Esophagus muscularis mucosa (tissue), 4 donors: Measurements from ENCODE around the gene RCE1. TPM values are rescaled to one million over a fixed set of nuclear protein-coding genes. Genes with fewer than 3 reads are reported as not detected.

Experiments
- DNase-seq: peaks from one replicate; pipeline ENCODE4 v3.0.0-alpha.2; 2017; ENCODE audit errors: extremely low spot score
- H3K27ac ChIP-seq, 4 donors: fragments of 200-600 bp; sonication (generic); replicated peaks in 1 of 4; 1 replicate in 3 of 4; 2 replicates in 1 of 4; pipeline ENCODE4 v1.5.1; 2016 to 2019; ENCODE audit warnings: mild to moderate bottlenecking in 1 of 4
- H3K27me3 ChIP-seq, 4 donors: fragments of 200-600 bp; sonication (generic); one replicate each; pipeline versions ENCODE4 v1.5.1 to v1.6.0; 2016 to 2019
- H3K36me3 ChIP-seq, 4 donors: fragments of 200-600 bp; sonication (generic); one replicate each; pipeline ENCODE4 v1.5.1; 2016 to 2019
- H3K4me1 ChIP-seq, 4 donors: fragments of 200-600 bp; sonication (generic); one replicate each; pipeline ENCODE4 v1.5.1; 2016 to 2019
- H3K4me3 ChIP-seq, 4 donors: fragments of 200-600 bp; sonication (generic); 1 replicate in 2 of 4; 2 replicates in 2 of 4; pipeline ENCODE4 v1.5.1; 2016 to 2019; ENCODE audit warnings: mild to moderate bottlenecking in 4 of 4, moderate library complexity in 1 of 4
- H3K9me3 ChIP-seq, 4 donors: fragments of 200-600 bp; sonication (generic); 1 replicate in 3 of 4; 2 replicates in 1 of 4; pipeline ENCODE4 v1.5.1; 2016 to 2019
- EP300 ChIP-seq: sonication (generic); formaldehyde crosslinking; IDR thresholded peaks from one replicate; pipeline ENCODE4 v1.6.1; 2017; ENCODE audit warnings: antibody characterized with exemption
- POLR2A ChIP-seq: fragments of 450-650 bp; IDR thresholded peaks from one replicate; pipeline ENCODE4 v1.6.1; 2017; ENCODE audit warnings: antibody characterized with exemption, moderate library complexity, mild to moderate bottlenecking, low read depth
- POLR2AphosphoS5 ChIP-seq, 2 donors: sonication (generic); formaldehyde crosslinking; IDR thresholded peaks; one replicate each; pipeline ENCODE4 v1.6.1; 2017; ENCODE audit warnings: antibody characterized with exemption in 2 of 2
- WGBS: methylation state at CpG from one replicate; pipeline ENCODE4 v1.1.5; 2018; 5-methylcytosine and 5-hydroxymethylcytosine counted together
- intact Hi-C: fragments of 100-400 bp; cut with DNase I; formaldehyde crosslinking; loops from one replicate; pipeline ENCODE4 v1.15.1; 2023
- total RNA-seq, 4 donors: library from RNA; depleted of rRNA; stranded (reverse); fragments of >200 nt; gene quantifications; one replicate each; pipeline versions ENCODE4 v1.1.0 to v1.2.1, GENCODE V29; 2016
- TF ChIP-seq, protein P1 (sequence below), 3 experiments: fragments of 200-600 bp in 2 of 3; fragments of 450-650 bp in 1 of 3; sonication (generic) in 2 of 3; IDR thresholded peaks; one replicate each; pipeline ENCODE4 v1.5.1; 2017 to 2019; ENCODE audit warnings: antibody characterized with exemption in 3 of 3, mild to moderate bottlenecking in 2 of 3, moderate library complexity in 1 of 3

Gene RCE1
- total RNA-seq, 4 donors from 2014 or later = 8.7 to 18.2 (median 13.0) TPM

DNA sequence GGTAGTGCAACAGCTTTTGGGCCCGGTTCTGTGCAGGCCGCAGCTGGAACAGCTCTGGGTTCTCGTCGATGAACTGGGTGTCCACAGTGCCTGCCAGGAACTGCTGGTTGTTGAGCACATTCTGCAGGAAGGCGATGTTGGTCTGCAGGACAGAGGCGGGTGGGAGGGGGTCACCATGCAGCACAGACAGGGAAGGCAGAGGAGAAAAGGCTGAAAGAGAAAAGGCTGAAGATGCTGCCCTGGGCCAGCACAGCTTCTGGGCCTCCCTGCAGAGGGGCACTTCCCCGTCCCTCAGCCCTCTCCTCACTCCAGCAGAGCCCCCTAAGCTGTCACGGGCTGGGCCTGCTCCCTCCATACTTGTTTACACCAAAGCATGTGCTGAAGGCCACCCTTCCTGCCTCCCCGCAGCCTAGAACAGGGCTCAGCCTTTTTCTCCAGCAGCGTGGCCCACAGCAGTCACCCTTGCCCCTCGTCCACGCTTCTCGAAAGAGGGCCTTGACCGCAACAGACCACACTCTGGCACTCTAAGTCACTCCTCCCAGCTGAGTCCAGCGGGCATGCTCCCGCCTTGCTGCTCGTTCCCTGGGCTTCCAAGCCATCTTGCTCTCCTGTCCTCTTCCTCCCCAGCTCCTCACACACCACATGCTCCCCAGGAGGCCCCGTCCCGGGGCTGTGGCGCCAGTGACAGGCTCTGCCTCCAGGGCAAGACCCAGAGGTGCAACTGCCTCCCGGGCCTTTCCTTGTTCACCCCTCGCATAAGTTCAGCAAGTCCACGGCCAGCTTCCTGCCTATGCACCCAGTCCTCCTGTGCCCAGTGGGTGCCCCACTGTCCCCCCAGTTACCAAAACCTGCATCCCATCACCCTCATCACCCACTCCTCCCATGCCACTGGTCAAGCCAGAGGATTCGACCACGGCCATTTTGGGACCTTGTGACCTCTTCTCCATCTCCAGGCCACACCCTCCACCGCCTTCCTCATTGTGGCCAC, 10.3 kb downstream of the RCE1 start:
- Histone ChIP-seq H3K4me3 (no peak overlapping the region), H3K9me3 (no peaks in the 10 kb centered on the region), H3K27ac (no peak overlapping the region), H3K36me3 (peaks cover 0 to 26% (median 12%) of the 10 kb centered on the region in 4 donors), H3K27me3 (no peaks in the 10 kb centered on the region), H3K4me1 (peaks cover 6 to 27% (median 17%) of the 10 kb centered on the region in 4 donors)
- no peak for DNase-seq
- 91% methylated on average over 26 of the region's 26 CpGs for WGBS
- TF ChIP-seq EP300 = no peak
- intact Hi-C loops = loop anchor here (10.0 kb wide), 1 partner anchor 509 kb away; the partner anchor contains the start of genes B4GAT1 and BRMS1

DNA sequence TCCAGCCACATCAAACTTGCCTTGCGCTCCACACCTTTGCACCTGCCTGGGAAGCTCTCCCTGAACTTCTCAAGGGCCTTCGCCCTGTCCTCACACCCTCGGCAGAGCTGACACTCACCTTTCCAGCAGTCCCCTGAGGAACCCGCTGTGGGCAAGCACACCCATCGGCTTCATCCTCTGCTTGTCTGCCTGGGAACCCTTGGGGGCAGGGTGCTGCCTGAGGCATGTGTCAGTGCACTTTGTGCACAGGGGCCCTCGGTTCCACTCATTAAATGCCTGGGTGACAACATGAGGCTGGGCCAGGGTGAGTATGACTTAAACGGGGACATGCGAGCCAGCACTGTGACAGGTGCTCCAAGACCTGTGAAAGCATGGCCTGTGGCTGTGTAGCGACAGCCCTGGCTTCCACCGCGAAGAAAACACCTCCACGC, 11.0 kb downstream of the RCE1 start:
- no peak for DNase-seq
- Histone ChIP-seq H3K4me3 (no peak overlapping the region), H3K27ac (no peak overlapping the region), H3K4me1 (peaks cover 6 to 33% (median 17%) of the 10 kb centered on the region in 4 donors), H3K36me3 (peaks cover 0 to 19% (median 9%) of the 10 kb centered on the region in 4 donors), H3K27me3 (no peaks in the 10 kb centered on the region), H3K9me3 (no peaks in the 10 kb centered on the region)
- 91% methylated on average over 11 of the region's 12 CpGs for WGBS
- TF ChIP-seq POLR2A = no peak
- no peak for TF ChIP-seq POLR2AphosphoS5 (IDR thresholded peaks at IDR 0.05)
- no peak for TF ChIP-seq EP300
- TF ChIP-seq, protein P1, sequence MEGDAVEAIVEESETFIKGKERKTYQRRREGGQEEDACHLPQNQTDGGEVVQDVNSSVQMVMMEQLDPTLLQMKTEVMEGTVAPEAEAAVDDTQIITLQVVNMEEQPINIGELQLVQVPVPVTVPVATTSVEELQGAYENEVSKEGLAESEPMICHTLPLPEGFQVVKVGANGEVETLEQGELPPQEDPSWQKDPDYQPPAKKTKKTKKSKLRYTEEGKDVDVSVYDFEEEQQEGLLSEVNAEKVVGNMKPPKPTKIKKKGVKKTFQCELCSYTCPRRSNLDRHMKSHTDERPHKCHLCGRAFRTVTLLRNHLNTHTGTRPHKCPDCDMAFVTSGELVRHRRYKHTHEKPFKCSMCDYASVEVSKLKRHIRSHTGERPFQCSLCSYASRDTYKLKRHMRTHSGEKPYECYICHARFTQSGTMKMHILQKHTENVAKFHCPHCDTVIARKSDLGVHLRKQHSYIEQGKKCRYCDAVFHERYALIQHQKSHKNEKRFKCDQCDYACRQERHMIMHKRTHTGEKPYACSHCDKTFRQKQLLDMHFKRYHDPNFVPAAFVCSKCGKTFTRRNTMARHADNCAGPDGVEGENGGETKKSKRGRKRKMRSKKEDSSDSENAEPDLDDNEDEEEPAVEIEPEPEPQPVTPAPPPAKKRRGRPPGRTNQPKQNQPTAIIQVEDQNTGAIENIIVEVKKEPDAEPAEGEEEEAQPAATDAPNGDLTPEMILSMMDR (IDR thresholded peaks at IDR 0.05) = no peak
- intact Hi-C loops = loop anchor here (10.0 kb wide), 1 partner anchor 509 kb away; the partner anchor contains the start of genes B4GAT1 and BRMS1

DNA sequence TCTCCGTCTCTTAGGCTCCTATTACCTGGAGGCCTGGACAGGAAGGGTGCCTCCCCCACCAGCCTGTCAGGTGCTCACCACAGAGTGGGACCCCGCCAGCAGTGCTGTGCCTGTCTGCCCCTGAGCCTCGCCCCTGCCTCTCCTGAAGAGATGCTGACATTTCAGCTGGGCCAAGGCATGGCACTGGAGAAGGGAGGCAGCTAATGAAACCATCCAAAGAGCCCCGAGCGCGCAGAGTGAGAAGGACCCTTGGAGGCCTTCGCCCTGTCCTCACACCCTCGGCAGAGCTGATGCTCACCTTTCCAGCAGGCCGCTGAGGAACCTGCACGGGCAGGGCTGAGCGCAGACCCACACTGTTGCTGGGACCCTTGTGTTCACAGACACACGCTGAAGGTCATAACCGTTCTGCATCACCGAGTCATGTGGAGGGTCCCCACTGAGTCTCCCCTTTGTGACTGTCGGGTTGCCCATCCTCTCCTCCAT, 11.5 kb downstream of the RCE1 start:
- no peaks in the 10 kb centered on the region for H3K27me3 ChIP-seq
- no peak for DNase-seq
- peak overlapping the region in 3 of 4 donors; percentile 89 to 92 (median 92) for H3K27ac ChIP-seq
- peaks cover 6 to 33% (median 17%) of the 10 kb centered on the region in 4 donors for H3K4me1 ChIP-seq
- H3K4me3 ChIP-seq = no peak overlapping the region
- H3K36me3 ChIP-seq = peaks cover 0 to 18% (median 13%) of the 10 kb centered on the region in 4 donors
- TF ChIP-seq POLR2A (no peak), POLR2AphosphoS5 (IDR thresholded peaks at IDR 0.05) (no peak), EP300 (no peak)
- TF ChIP-seq, protein P1 (IDR thresholded peaks at IDR 0.05) = no peak
- H3K9me3 ChIP-seq = no peaks in the 10 kb centered on the region
- 97% methylated on average over 14 of the region's 15 CpGs for WGBS
- intact Hi-C loops = loop anchor here (10.0 kb wide), 1 partner anchor 510 kb away; the partner anchor contains the start of genes B4GAT1 and BRMS1

DNA sequence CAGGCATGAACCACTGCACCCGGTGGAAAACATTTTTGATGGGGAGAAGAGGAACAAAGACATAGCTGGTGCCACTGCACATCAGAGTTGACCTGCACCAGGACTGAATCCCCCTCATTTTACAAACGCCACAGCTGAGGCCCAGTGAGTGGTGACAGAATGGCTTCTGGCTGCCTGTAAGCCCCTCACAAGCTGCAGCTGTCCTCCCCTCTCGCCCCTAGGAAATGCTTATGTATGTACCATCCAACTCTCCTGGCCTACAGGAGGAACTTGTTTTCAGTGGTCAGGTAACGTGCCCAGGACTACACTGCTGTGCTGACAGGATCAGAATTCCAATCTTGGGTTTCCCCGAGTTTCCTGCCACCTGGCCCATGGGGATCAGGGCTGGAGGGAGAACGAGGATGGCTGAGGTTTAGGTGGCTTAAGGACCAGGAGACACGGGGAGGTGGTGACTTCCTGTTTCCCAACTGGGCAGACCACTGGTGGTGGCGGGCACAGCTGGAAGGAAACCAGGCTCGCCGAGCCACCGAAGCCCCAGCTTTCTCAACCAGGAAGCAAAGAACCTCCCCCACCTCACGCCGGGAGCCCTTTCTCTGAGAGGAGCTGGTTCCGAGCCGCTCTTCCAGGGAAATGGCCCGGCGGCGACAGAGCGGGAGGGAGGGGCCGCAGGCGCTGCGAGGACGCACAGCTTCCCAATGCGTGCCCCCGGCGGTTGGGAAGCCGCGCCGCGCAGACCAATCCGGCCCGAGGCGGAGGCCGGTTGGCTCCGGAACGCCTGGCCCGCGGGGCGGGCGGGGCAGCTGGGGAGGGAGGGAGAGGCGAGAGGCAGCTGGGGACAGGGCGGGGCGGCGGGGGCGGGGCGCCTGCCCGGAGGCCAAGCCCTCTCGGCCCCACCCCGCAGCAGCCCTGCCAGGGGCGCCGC, 12.6 kb downstream of the RCE1 start:
- intact Hi-C loops = loop anchor here (10.0 kb wide), 1 partner anchor 511 kb away; the partner anchor contains the start of genes B4GAT1 and BRMS1

More for the DNA sequence above, 12.6 kb downstream of the RCE1 start:
- 18% methylated on average over 15 of the region's 51 CpGs for WGBS
- Histone ChIP-seq H3K4me3 (peak overlapping the region; percentile 68 to 82 (median 77)), H3K4me1 (peaks cover 6 to 33% (median 17%) of the 10 kb centered on the region in 4 donors), H3K27ac (peak overlapping the region; percentile 84 to 92 (median 90)), H3K36me3 (peaks cover 0 to 18% (median 14%) of the 10 kb centered on the region in 4 donors), H3K9me3 (no peaks in the 10 kb centered on the region), H3K27me3 (no peaks in the 10 kb centered on the region)
- peak; percentile 96 for DNase-seq
- TF ChIP-seq, protein P1 (IDR thresholded peaks at IDR 0.05) = no peak
- TF ChIP-seq EP300 (no peak), POLR2AphosphoS5 (IDR thresholded peaks at IDR 0.05) (peak; percentile 84 to 93), POLR2A (peak; percentile 66)
